GM23248 (cell line): ENCODE data around the gene CSN1S1.

ENCODE experiments used
- EZH2 ChIP-seq: fragments of 200-600 bp; sonication (generic); IDR thresholded peaks from 2 replicates; pipeline ENCODE4 v1.6.1; 2018; ENCODE audit warnings: antibody characterized with exemption, mild to moderate bottlenecking; ENCODE audit not compliant: insufficient read depth, poor library complexity, severe bottlenecking
- EZH2phosphoT487 ChIP-seq: fragments of 200-600 bp; sonication (generic); IDR thresholded peaks from 2 replicates; pipeline ENCODE4 v1.6.1; 2018; ENCODE audit warnings: antibody characterized with exemption, moderate library complexity, mild to moderate bottlenecking, low read depth; ENCODE audit not compliant: insufficient read depth

DNA sequence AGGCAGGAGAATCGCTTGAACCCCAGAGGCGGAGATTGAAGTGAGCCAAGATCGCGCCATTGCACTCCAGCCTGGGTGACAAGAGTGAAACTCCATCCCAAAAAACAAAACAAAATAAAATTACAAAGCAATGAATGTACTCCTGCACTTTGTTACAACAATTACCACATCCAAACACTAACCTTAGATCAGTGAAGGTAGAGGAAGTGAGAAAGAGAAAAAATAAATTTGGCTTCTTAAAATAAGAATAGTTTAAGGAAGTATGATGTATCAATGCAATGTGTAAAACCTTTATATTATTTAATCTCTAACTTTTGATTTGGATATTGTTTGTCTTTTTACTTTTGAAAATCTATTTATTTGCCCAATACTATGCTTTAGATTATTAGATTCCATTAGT is 21.7 kb upstream of the CSN1S1 start:
- TF ChIP-seq EZH2 (no peak), EZH2phosphoT487 (no peak)
